H1 (cell line): ENCODE measurements around the gene OSBPL6. TPM values are rescaled to one million over a fixed set of nuclear protein-coding genes. Genes with fewer than 3 reads are reported as not detected.

Source experiments
- CTCF ChIA-PET: fragments of 300-600 bp; sonication (Branson Sonifier 250); formaldehyde crosslinking; loops from one replicate; lab custom pipeline; 2021; ENCODE audit not compliant: partially characterized antibody; lab: Charles Lee
- POLR2A ChIA-PET: fragments of 300-600 bp; sonication (Branson Sonifier 250); formaldehyde crosslinking; loops from one replicate; lab custom pipeline; 2021; ENCODE audit warnings: inconsistent platforms; ENCODE audit not compliant: partially characterized antibody; lab: Charles Lee
- DNase-seq, 2 experiments: peaks; one replicate each; pipeline versions ENCODE4 v3.0.0 to v3.0.0-alpha.2; 2010 to 2022; ENCODE audit warnings: low spot score in 2 of 2, low read depth in 1 of 2, mixed read lengths in 1 of 2
- FAIRE-seq: peaks from 2 replicates; lab custom pipeline; 2011; peaks lifted over from hg19 to GRCh38; lab: Jason Lieb, UNC
- H2AFZ ChIP-seq: 2 replicates; pipeline ENCODE4 v1.8.1; 2012; ENCODE audit warnings: low read length, inconsistent platforms
- H2AK5ac ChIP-seq: 2 replicates; pipeline ENCODE4 v1.6.1; 2013; ENCODE audit warnings: low read depth, low read length
- H2BK120ac ChIP-seq: replicated peaks from 2 replicates; pipeline ENCODE3; 2013; ENCODE audit warnings: low read depth, low read length, inconsistent platforms
- H2BK12ac ChIP-seq: 2 replicates; pipeline ENCODE4 v1.6.1; 2013; ENCODE audit warnings: low read depth, low read length
- H2BK15ac ChIP-seq: 2 replicates; pipeline ENCODE4 v1.6.1; 2013; ENCODE audit warnings: low read length
- H2BK20ac ChIP-seq: 2 replicates; pipeline ENCODE4 v1.6.1; 2013; ENCODE audit warnings: low read length
- H2BK5ac ChIP-seq: 2 replicates; pipeline ENCODE4 v1.6.1; 2013; ENCODE audit warnings: low read depth, low read length
- H3K14ac ChIP-seq: 2 replicates; pipeline ENCODE4 v1.6.1; 2013; ENCODE audit warnings: inconsistent platforms; ENCODE audit not compliant: insufficient read length
- H3K18ac ChIP-seq: 2 replicates; pipeline ENCODE4 v1.6.1; 2013; ENCODE audit warnings: low read length; ENCODE audit errors: extremely low read depth
- H3K23ac ChIP-seq: 2 replicates; pipeline ENCODE4 v1.6.1; 2013; ENCODE audit warnings: inconsistent platforms; ENCODE audit not compliant: insufficient read length
- H3K23me2 ChIP-seq: 2 replicates; pipeline ENCODE4 v1.6.1; 2013; ENCODE audit warnings: low read depth, low read length
- H3K27ac ChIP-seq: 2 replicates; pipeline ENCODE4 v1.6.1; 2011; ENCODE audit warnings: low read depth, low read length, inconsistent platforms
- H3K27me3 ChIP-seq, 4 experiments: replicated peaks in 1 of 4; 1 replicate in 1 of 4; 2 replicates in 3 of 4; pipeline versions ENCODE4 v1.6.1 to v1.8.1; 2011 to 2013; ENCODE audit warnings: low read length in 3 of 4, mild to moderate bottlenecking in 3 of 4, inconsistent platforms in 2 of 4, mixed read lengths in 2 of 4, moderate library complexity in 1 of 4; ENCODE audit not compliant: control insufficient read depth in 3 of 4, insufficient read depth in 3 of 4; ENCODE audit errors: extremely low read depth in 1 of 4
- H3K36me3 ChIP-seq, 4 experiments: 2 replicates each; pipeline versions ENCODE4 v1.6.1 to v1.8.1; 2011 to 2013; ENCODE audit warnings: mild to moderate bottlenecking in 4 of 4, low read length in 3 of 4, moderate library complexity in 2 of 4, control low read depth in 1 of 4, inconsistent platforms in 1 of 4; ENCODE audit not compliant: insufficient read depth in 4 of 4, control insufficient read depth in 2 of 4
- H3K4ac ChIP-seq: replicated peaks from 2 replicates; pipeline ENCODE3; 2013; ENCODE audit warnings: low read length, low read depth, mixed read lengths, inconsistent platforms; ENCODE audit not compliant: insufficient read length
- H3K4me1 ChIP-seq, 4 experiments: replicated peaks in 1 of 4; 1 replicate in 1 of 4; 2 replicates in 3 of 4; pipeline versions ENCODE4 v1.6.1 to v1.8.1; 2011 to 2013; ENCODE audit warnings: low read length in 3 of 4, inconsistent platforms in 2 of 4, mixed read lengths in 1 of 4; ENCODE audit not compliant: insufficient read depth in 4 of 4, control insufficient read depth in 3 of 4
- H3K4me2 ChIP-seq, 2 experiments: 2 replicates each; pipeline versions ENCODE4 v1.6.1 to v1.8.1; 2011 to 2013; ENCODE audit warnings: low read depth in 2 of 2, low read length in 2 of 2, control low read depth in 1 of 2, inconsistent platforms in 1 of 2, mild to moderate bottlenecking in 1 of 2; ENCODE audit not compliant: insufficient read depth in 1 of 2
- H3K4me3 ChIP-seq, 4 experiments: fragments of 200-600, 300-600 bp in 1 of 4; sonication (generic), shearing (Covaris generic), sonication (Bioruptor Twin) in 1 of 4; 2 replicates each; pipeline versions ENCODE4 v1.5.1 to v1.8.1; 2011 to 2016; ENCODE audit warnings: low read length in 4 of 4, low read depth in 3 of 4, control low read depth in 2 of 4, inconsistent platforms in 2 of 4, mild to moderate bottlenecking in 2 of 4, mixed read lengths in 1 of 4, moderate library complexity in 1 of 4; ENCODE audit not compliant: insufficient read depth in 2 of 4; ENCODE audit errors: extremely low read depth in 1 of 4
- H3K56ac ChIP-seq: replicated peaks from 2 replicates; pipeline ENCODE3; 2013; ENCODE audit warnings: low read depth, mild to moderate bottlenecking, mixed read lengths, low read length, inconsistent platforms; ENCODE audit not compliant: insufficient read length
- H3K79me1 ChIP-seq: 2 replicates; pipeline ENCODE4 v1.6.1; 2013; ENCODE audit warnings: low read depth, low read length, control low read depth
- H3K79me2 ChIP-seq, 2 experiments: 2 replicates each; pipeline versions ENCODE4 v1.6.1 to v1.8.1; 2012 to 2013; ENCODE audit warnings: low read length in 2 of 2, mild to moderate bottlenecking in 2 of 2, inconsistent platforms in 1 of 2; ENCODE audit not compliant: insufficient read depth in 2 of 2, control insufficient read depth in 1 of 2
- H3K9ac ChIP-seq, 4 experiments: replicated peaks in 1 of 4; 1 replicate in 1 of 4; 2 replicates in 3 of 4; pipeline versions ENCODE4 v1.6.1 to v1.8.1; 2011 to 2013; ENCODE audit warnings: low read depth in 3 of 4, low read length in 3 of 4, control low read depth in 2 of 4, mild to moderate bottlenecking in 2 of 4, moderate library complexity in 2 of 4, inconsistent platforms in 1 of 4; ENCODE audit errors: extremely low read depth in 1 of 4
- H3K9me3 ChIP-seq, 2 experiments: 2 replicates each; pipeline versions ENCODE4 v1.6.1 to v1.8.1; 2012 to 2013; ENCODE audit warnings: mild to moderate bottlenecking in 2 of 2, moderate library complexity in 2 of 2, control low read depth in 1 of 2, inconsistent platforms in 1 of 2, low read depth in 1 of 2, low read length in 1 of 2, mixed read lengths in 1 of 2; ENCODE audit not compliant: insufficient read depth in 2 of 2
- H4K20me1 ChIP-seq, 2 experiments: replicated peaks in 1 of 2; 2 replicates each; pipeline versions ENCODE3 to v1.8.1; 2011 to 2013; ENCODE audit warnings: inconsistent platforms in 2 of 2, low read length in 2 of 2, mild to moderate bottlenecking in 1 of 2; ENCODE audit not compliant: insufficient read depth in 2 of 2, control insufficient read depth in 1 of 2
- H4K5ac ChIP-seq: 2 replicates; pipeline ENCODE4 v1.6.1; 2013; ENCODE audit warnings: low read length, low read depth, mixed read lengths, inconsistent platforms; ENCODE audit not compliant: insufficient read length
- H4K8ac ChIP-seq: 2 replicates; pipeline ENCODE4 v1.8.0; 2013; ENCODE audit warnings: mild to moderate bottlenecking, moderate library complexity, low read length, inconsistent platforms; ENCODE audit not compliant: insufficient read depth; ENCODE audit errors: extremely low read depth
- H4K91ac ChIP-seq: replicated peaks from 2 replicates; pipeline ENCODE3; 2013; ENCODE audit warnings: low read length, mixed read lengths, inconsistent platforms; ENCODE audit not compliant: insufficient read length
- CREB1 ChIP-seq: IDR thresholded peaks from 2 replicates; pipeline ENCODE4 v1.6.1; 2012; ENCODE audit warnings: inconsistent platforms
- CTBP2 ChIP-seq: IDR thresholded peaks from 2 replicates; pipeline ENCODE4 v1.7.0; 2011; ENCODE audit warnings: borderline replicate concordance, mild to moderate bottlenecking, moderate library complexity, mixed read lengths, low read length; ENCODE audit not compliant: insufficient read depth, insufficient read length
- FOSL1 ChIP-seq: IDR thresholded peaks from 2 replicates; pipeline ENCODE4 v1.6.1; 2011; ENCODE audit warnings: mild to moderate bottlenecking, low read depth, low read length, moderate library complexity; ENCODE audit not compliant: insufficient read depth
- KDM1A ChIP-seq: fragments of 200-600, 300-600 bp; sonication (generic); IDR thresholded peaks from 2 replicates; pipeline ENCODE4 v1.7.1; 2016; ENCODE audit warnings: mild to moderate bottlenecking, low read length, borderline replicate concordance
- PHF8 ChIP-seq: fragments of 200-600 bp; sonication (generic); conservative IDR thresholded peaks from 2 replicates; pipeline ENCODE4 v1.7.1; 2012; ENCODE audit warnings: low read depth, mild to moderate bottlenecking, inconsistent platforms, low read length, moderate library complexity
- SIN3A ChIP-seq, 2 experiments: IDR thresholded peaks in 1 of 2; conservative IDR thresholded peaks in 1 of 2; 2 replicates each; pipeline ENCODE4 v1.6.1; 2011 to 2012; ENCODE audit warnings: low read length in 2 of 2, improper control_type of control experiment in 1 of 2, low read depth in 1 of 2, mild to moderate bottlenecking in 1 of 2
- TCF12 ChIP-seq: IDR thresholded peaks from 2 replicates; pipeline ENCODE4 v1.6.1; 2011; ENCODE audit warnings: low read depth, mild to moderate bottlenecking, low read length
- WGBS, 2 experiments: shearing (Covaris generic) in 1 of 2; methylation state at CpG; one replicate each; pipeline versions ENCODE4 v1.1.6 to v1.1.7; 2013 to 2015; ENCODE audit warnings: low lambda C conversion rate in 2 of 2, mixed read lengths in 2 of 2, inconsistent platforms in 1 of 2, low coverage in 1 of 2, missing lambda C conversion rate in 1 of 2; ENCODE audit not compliant: insufficient replicate concordance in 2 of 2, insufficient coverage in 1 of 2, insufficient read length in 1 of 2; ENCODE audit errors: extremely low coverage in 1 of 2, missing lambda C conversion rate in 1 of 2; 5-methylcytosine and 5-hydroxymethylcytosine counted together
- polyA plus RNA-seq, 7 experiments: library from polyadenylated mRNA; depleted of rRNA in 3 of 7; stranded (reverse) in 5 of 7; unstranded in 2 of 7; fragments of >200 nt in 5 of 7; fragments of 200-250 nt in 2 of 7; gene quantifications; 1 replicate in 5 of 7; 2 replicates in 1 of 7; 4 replicates in 1 of 7; pipeline versions ENCODE4 v1.2.1 to v1.2.3, GENCODE V29; 2011 to 2013; ENCODE audit warnings: missing spikeins in 2 of 7, mixed read lengths in 2 of 7
- total RNA-seq: library from RNA; stranded (reverse); fragmentation: NEBNext Ultra II Directional; extraction: Animal tissue kit (Norgen Biotek cat#: 25700); gene quantifications from 2 replicates; pipeline ENCODE4 v1.2.1, GENCODE V29; 2021

OSBPL6 gene
- total and polyA plus RNA-seq, 2 of the 8 experiments (the other 6 are each of a cell fraction or from before 2014, with no cell fraction given), result 1.7 to 5.6 TPM

GRCh38 chr2:178363252-178363651 is 168.9 kb downstream of the OSBPL6 start:
- 95% methylated on average over 7 of the region's 7 CpGs; no CpG with 5 or more reads in 1 of the 2 experiments for WGBS, 2 experiments
- no peak overlapping the region for H2BK12ac ChIP-seq
- H3K4me2 ChIP-seq, result no peak overlapping the region
- no peak overlapping the region for H3K23ac ChIP-seq
- H3K27me3 ChIP-seq, result no peaks in the 10 kb centered on the region
- H3K79me1 ChIP-seq, result no peaks in the 10 kb centered on the region
- H3K9ac ChIP-seq, result no peak overlapping the region
- H3K4ac ChIP-seq, result no peak overlapping the region
- H2BK120ac ChIP-seq, result no peak overlapping the region
- no peaks in the 10 kb centered on the region for H3K4me1 ChIP-seq
- no peak overlapping the region for H4K5ac ChIP-seq
- H4K91ac ChIP-seq, result no peak overlapping the region
- no peak overlapping the region for H4K8ac ChIP-seq
- H2BK15ac ChIP-seq, result no peak overlapping the region
- no peaks in the 10 kb centered on the region for H3K9me3 ChIP-seq
- H4K20me1 ChIP-seq, result no peaks in the 10 kb centered on the region
- no peak overlapping the region for H2BK20ac ChIP-seq
- no peak overlapping the region for H3K14ac ChIP-seq
- H3K36me3 ChIP-seq, result no peaks in the 10 kb centered on the region
- POLR2A ChIA-PET, result no interaction called here
- no peak overlapping the region for H3K27ac ChIP-seq
- H2AFZ ChIP-seq, result no peak overlapping the region
- FAIRE-seq, result no peak
- no peak overlapping the region for H2BK5ac ChIP-seq
- no peak overlapping the region for H2AK5ac ChIP-seq
- H3K79me2 ChIP-seq, result no peaks in the 10 kb centered on the region
- H3K56ac ChIP-seq, result no peak overlapping the region
- CTCF ChIA-PET, result no interaction called here
- H3K18ac ChIP-seq, result no peak overlapping the region
- H3K23me2 ChIP-seq, result peaks cover 1% of the 10 kb centered on the region; the same call in 1 of the 2 replicates
- H3K4me3 ChIP-seq, result no peak overlapping the region
- DNase-seq, result no peak
- no peak for TF ChIP-seq PHF8
- no peak for TF ChIP-seq SIN3A (conservative IDR thresholded peaks at IDR 0.05 in 1 of 2, IDR thresholded peaks at IDR 0.05 in 1 of 2; ENCODE audit: low read depth in 1 of 2, low read length in 2 of 2)
- no peak for TF ChIP-seq TCF12
- no peak for TF ChIP-seq CTBP2
- TF ChIP-seq FOSL1, result no peak
- no peak for TF ChIP-seq KDM1A
- TF ChIP-seq CREB1, result no peak
